Activated CD8-positive, alpha-beta memory T cell treated with anti-CD3 and anti-CD28 coated beads for 4 hours (primary cell): ENCODE results near the gene GSE1.

Experiments used
- DNase-seq, 2 donors: peaks; one replicate each; pipeline ENCODE4 v3.0.0-alpha.2; 2020; ENCODE audit warnings: low read depth in 2 of 2

Gene GSE1

GRCh38 chr16:85698935-85699558 lies 85.9 kb downstream of the GSE1 start:
- no peak for DNase-seq

DNA sequence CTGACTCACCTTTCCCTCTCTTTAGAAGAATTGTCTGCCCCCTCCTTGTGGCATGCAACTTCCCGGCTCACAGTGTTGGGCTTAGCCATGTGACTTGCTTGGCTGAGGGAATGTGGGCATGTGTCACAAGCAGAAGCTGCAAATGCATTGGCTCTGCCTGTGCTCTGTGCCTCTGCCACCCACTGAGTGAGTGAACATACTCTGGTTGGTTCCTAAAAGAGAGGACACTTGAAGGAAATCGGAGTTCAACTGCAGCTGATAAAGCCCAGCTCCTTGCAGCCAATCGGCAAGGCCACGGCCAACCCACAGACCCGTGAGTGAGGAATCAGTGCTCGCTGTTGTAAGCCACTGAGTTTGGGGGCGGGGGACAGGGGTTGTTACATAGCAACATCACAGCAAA lies 86.5 kb downstream of the GSE1 start:
- DNase-seq, result no peak

- no peak for DNase-seq
Observed at GRCh38 chr16:85704011-85704410, 90.9 kb downstream of the GSE1 start.

DNA sequence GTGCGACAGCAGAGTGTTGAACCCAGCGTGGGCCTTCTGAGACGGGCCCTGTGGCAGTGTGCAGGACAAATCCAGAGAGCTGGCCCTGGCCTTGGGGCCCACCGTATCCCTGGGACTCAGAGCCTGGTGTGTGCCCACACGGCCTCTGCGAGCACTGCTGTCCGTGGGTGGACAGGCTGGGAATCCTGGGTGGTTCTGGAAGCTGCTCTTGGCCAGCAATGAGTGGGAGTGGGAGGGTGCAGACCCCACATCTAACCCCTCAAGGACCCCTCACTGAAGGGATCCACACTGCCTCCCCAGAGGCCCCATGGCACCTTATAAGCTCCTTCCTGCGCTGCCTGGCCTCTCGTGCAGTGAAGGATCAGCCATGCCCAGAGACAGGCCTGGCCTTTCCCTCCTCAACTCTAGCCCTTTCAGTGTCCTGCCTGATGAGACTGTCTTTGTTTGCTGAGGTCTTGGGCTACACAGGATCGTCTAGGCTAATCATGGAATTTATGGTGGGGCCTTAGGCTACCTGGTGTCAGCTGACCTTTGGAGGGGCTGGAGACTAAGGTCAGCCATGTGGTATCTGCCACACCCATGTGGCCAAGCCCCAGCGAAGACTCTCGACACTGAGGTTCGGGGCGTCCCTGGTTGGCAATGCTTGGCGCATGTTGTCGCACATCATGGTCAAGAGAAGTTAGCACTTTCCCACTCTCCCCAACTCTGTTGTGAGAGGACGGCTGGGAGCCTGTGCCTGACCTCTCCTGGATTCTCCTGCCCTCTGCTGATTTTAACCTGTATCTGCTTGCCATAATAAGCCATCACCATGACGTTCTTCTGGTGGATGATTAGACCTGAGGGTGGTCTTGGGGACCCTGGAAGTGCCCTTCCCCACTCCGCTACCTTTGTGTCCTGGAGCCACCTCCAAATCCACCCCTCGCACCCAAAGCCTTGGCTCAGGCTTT lies 92.1 kb downstream of the GSE1 start:
- DNase-seq, result no peak

DNA sequence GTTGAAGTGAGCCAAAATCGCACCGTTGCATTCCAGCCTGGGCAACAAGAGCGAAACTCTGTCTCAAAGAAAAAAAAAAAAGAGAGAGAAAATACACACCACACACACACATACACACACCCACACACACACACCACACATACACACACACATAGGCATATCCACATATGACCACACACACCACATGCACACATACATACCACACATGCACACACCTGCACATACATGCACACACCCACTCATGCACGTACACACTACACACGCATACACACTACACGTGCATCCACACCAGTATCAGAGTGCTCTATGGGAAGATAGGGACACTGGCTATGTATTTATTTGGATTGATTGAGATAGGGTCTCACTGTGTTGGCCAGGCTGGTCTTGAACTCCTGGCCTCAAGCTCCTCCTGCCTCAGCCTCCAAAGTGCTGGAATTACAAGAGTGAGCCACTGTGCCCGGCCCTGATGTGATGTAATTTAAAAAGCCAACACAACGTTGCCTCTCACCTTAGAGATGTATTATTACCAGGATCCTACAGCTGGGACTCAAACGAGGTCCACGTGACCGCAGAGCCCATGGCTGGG lies 93.4 kb downstream of the GSE1 start:
- DNase-seq, result no peak

GRCh38 chr16:85707528-85708095 lies 94.5 kb downstream of the GSE1 start:
- no peak for DNase-seq

- no peak for DNase-seq
Observed at GRCh38 chr16:85708338-85708737, 95.2 kb downstream of the GSE1 start.

GRCh38 chr16:85709766-85710585 lies 96.9 kb downstream of the GSE1 start:
- no peak for DNase-seq

DNA sequence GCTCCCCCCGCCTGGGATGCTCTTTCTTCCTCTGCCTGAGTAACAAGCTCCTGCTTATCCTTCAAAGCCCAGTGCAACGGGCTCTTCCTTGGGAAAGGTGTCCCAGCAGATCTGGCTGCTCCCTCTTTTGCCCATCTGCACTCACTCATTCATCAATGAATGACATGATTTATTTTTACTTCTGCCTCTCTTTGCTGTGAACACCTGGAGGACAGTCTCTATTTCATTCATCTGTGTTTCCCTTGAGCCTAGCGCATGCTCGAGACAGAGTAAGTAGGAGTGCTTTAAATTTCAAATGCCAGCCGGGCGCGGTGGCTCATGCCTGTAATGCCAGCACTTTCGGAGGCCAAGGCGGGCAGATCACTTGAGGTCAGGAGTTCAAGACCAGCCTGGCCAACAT lies 97.6 kb downstream of the GSE1 start:
- DNase-seq, result no peak

GRCh38 chr16:85711982-85712587 lies 99.0 kb downstream of the GSE1 start:
- DNase-seq, result no peak

GRCh38 chr16:85712801-85713200 lies 99.7 kb downstream of the GSE1 start:
- DNase-seq, result no peak

DNA sequence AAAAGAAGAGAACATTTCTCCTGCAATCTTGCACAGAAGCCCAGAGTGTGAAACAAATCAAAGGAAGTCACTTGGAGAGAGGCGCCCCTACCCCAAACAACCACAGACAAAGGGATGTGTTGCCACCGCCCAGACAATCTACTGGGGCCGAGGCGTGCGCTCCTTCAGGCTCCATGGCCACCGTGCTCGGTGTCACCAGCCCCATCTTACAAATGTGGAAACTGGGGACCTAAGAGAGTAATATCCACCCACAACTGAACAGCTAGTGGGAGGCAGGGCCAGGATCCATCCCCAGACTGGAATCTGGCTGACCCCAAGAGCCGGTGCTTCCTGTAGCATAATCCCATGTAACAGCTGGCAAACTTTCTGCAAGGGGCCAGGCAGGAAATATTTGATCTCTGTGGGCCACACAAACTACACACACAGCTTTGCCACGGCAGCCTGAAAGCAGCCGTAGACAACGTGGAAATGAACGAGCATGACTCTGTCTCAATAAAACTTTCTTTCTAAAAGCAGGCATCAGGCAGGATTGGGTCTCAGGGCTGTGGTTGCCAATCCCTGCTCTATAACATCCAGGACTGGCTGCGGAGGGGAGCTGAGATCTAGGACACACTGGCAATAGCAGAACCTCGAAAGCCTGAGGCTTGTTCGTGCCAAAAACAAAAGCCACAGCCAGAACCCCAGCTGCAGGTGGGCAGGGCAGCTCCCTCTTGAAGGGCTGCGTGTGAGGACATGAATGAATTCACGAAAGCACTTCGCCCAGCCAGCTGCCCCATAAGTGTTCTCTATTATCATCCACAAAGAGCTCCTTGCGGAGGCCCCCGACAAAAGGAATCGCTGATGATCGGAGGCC lies 102.3 kb downstream of the GSE1 start:
- DNase-seq, result no peak

- DNase-seq, result no peak
Observed at GRCh38 chr16:85716022-85716679, 103.0 kb downstream of the GSE1 start.

GRCh38 chr16:85716680-85717038 lies 103.5 kb downstream of the GSE1 start:
- no peak for DNase-seq

DNA sequence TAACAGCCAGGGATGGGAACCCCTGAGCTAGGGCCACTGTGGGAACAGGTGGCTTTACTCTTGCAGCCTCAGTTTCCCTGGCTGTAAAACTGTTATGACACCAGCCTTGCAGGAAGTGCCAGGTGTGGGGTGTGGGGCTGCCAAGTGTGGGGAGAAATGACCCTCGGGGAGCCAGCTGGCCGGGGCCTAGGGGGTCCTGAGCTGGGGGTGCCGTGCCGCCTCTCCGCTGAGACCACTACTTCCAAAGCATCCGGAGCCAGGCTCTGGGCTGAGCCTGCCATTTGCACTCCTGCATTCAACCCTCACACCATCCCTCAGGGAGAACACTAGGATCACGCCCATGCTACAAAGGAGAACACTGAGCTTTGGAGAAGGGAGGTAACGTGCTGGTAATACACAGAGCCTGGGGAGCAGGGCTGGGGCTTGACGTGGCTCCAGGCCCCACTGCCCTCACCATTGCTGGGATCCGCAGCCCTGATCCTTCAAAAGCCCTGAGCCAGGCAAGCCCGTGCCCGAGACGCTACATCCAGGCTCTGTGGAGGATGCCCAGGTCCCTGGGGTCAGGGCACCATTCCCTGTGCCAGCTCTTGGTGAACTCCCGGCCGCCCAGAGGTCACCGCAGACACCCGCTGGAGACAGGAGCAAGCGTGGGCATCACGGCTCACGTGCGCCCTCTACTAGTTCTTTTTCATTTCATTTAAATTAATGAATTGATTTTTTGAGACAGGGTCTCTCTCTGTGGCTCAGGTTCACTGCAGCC lies 104.5 kb downstream of the GSE1 start:
- peak; percentile 22 to 24 for DNase-seq

GRCh38 chr16:85718153-85718477 lies 105.0 kb downstream of the GSE1 start:
- no peak for DNase-seq

DNA sequence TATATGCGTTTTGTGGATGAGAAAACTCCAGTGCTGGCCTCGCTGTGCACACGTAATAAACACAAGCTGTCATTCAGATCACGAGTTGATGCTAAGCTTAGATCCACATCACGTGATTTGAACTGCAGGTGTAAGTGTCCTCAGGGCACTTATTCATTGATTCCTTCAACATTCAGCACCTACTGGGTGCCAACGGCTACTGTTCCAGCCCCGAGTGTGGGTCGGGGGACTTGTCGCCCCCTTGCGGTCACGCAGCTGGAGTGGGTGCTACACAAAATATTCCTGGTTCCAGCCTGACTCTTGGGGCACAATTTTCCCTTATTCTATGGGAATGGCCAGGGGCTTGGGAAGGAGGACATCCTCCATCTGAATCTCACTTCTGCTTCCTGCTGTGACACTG lies 105.6 kb downstream of the GSE1 start:
- no peak for DNase-seq

DNA sequence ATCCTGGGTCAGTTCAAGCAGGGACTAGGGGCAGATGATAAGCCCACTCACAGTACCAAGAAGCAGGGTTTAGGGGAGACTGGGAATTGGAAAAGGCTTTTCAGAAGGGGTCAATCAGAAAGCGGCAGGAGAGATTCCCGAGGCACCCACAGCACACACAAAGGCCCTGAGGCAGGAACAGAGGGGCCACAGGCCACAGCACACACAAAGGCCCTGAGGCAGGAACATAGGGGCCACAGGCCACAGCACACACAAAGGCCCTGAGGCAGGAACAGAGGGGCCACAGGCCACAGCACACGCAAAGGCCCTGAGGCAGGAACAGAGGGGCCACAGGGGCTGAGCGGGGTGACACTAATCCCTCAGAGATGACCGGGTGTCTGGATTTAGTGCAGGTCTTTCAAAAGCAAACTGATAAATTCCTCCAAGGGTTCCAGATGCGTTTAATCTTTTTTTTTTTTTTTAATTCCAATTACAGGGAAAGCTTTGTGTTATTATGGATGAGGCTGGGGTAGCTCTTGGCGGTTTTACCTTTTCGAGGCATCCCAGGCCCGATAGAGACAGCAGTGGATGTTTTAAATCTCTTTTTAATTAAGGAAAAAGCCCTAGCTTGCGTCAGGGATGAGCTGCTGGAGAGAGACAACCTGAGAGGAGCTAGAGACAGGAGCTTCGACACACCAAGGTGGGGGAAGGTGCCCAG lies 106.6 kb downstream of the GSE1 start:
- no peak for DNase-seq

DNA sequence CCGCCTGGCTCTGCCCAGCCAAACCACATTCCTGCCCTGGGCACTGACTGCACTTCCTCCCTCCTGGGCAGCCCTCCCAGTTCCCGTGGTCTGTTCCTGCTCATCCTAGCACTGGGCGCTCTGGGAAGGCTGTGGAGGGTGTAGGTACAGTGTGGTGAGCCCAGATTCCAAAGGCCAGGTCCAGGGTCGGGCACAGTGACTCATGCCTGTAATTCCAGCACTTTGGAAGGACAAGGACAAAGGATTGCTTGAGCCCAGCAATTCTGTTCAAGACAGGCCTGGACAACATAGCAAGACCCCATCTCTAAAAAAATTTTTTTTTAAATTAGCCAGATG lies 107.1 kb downstream of the GSE1 start:
- no peak for DNase-seq
